Measurements from ENCODE around the gene UBXN1. TPM values are rescaled to one million over a fixed set of nuclear protein-coding genes. Genes with fewer than 3 reads are reported as not detected.

UBXN1 gene
- total RNA-seq, 1 experiment from 2014 or later, result 143 TPM

GRCh38 chr11:62649486-62649885 is 29.4 kb downstream of the UBXN1 start:
- H3K4me3 ChIP-seq (ENCODE audit: low read depth, low read length, poor library complexity, severe bottlenecking), result no peak overlapping the region
- ChIA-PET CTCF (no interaction called here), POLR2A (ENCODE audit: low non-redundant PET) (interaction anchor here (0.5 to 0.6 kb wide), 2 partner anchors 16 to 25 kb away, joined by 3 to 4 read pairs; partner anchors contain the start of genes C11orf98 and CSKMT)
- no peak for TF ChIP-seq EZH2 (IDR thresholded peaks at IDR 0.05; ENCODE audit: borderline replicate concordance, low read depth, low read length, poor library complexity, severe bottlenecking)
- TF ChIP-seq, protein P1, sequence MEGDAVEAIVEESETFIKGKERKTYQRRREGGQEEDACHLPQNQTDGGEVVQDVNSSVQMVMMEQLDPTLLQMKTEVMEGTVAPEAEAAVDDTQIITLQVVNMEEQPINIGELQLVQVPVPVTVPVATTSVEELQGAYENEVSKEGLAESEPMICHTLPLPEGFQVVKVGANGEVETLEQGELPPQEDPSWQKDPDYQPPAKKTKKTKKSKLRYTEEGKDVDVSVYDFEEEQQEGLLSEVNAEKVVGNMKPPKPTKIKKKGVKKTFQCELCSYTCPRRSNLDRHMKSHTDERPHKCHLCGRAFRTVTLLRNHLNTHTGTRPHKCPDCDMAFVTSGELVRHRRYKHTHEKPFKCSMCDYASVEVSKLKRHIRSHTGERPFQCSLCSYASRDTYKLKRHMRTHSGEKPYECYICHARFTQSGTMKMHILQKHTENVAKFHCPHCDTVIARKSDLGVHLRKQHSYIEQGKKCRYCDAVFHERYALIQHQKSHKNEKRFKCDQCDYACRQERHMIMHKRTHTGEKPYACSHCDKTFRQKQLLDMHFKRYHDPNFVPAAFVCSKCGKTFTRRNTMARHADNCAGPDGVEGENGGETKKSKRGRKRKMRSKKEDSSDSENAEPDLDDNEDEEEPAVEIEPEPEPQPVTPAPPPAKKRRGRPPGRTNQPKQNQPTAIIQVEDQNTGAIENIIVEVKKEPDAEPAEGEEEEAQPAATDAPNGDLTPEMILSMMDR (conservative IDR thresholded peaks at IDR 0.05; ENCODE audit: low read depth, low read length), result no peak
- H3K27me3 ChIP-seq (replicated peaks; ENCODE audit: insufficient read depth, low read depth, low read length, poor library complexity), result no peaks in the 10 kb centered on the region
- H3K4me1 ChIP-seq (ENCODE audit: insufficient read depth, low read length, poor library complexity, severe bottlenecking), result peaks cover 19% of the 10 kb centered on the region
- no peak overlapping the region for H3K27ac ChIP-seq (ENCODE audit: low read depth, low read length, poor library complexity, severe bottlenecking)
- peaks cover 29% of the 10 kb centered on the region for H3K36me3 ChIP-seq (ENCODE audit: insufficient read depth, low read length, poor library complexity, severe bottlenecking)
- BruUV-seq (replicated peaks), result no TSS peak
- no peaks in the 10 kb centered on the region for H3K9me3 ChIP-seq (ENCODE audit: low read depth, low read length, poor library complexity, severe bottlenecking)
- no peak for DNase-seq (ENCODE audit: low spot score)
- intact Hi-C loops (cut with micrococcal nuclease; ENCODE audit: unreplicated experiment), result no loop called here

DNA sequence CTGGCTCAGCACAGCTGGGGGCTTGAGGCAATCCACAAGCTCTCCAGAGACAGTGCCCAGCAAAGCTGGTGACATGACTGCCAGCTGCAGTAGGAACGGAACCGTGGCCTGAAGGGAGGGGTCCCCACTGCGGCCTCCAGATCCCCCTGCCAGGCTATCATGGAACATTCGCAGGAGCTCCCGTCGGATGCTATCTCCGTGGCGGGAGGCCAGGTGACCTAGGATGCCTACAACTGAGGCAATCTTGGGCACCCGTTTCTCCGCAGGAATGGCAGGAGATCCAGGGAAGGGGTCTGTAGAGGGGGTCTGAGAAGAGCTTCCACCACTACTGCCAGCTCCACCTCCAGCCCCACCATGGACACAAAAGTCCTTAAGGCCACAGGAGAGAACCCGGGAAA is 29.9 kb downstream of the UBXN1 start:
- H3K4me1 ChIP-seq (ENCODE audit: insufficient read depth, low read length, poor library complexity, severe bottlenecking), result peaks cover 19% of the 10 kb centered on the region
- CTCF ChIA-PET, result no interaction called here
- H3K27me3 ChIP-seq (replicated peaks; ENCODE audit: insufficient read depth, low read depth, low read length, poor library complexity), result no peaks in the 10 kb centered on the region
- H3K9me3 ChIP-seq (ENCODE audit: low read depth, low read length, poor library complexity, severe bottlenecking), result no peaks in the 10 kb centered on the region
- no peak for TF ChIP-seq EZH2 (IDR thresholded peaks at IDR 0.05; ENCODE audit: borderline replicate concordance, low read depth, low read length, poor library complexity, severe bottlenecking)
- TF ChIP-seq, protein P1 (conservative IDR thresholded peaks at IDR 0.05; ENCODE audit: low read depth, low read length), result no peak
- H3K27ac ChIP-seq (ENCODE audit: low read depth, low read length, poor library complexity, severe bottlenecking), result no peak overlapping the region
- intact Hi-C loops (cut with micrococcal nuclease; ENCODE audit: unreplicated experiment), result no loop called here
- peaks cover 34% of the 10 kb centered on the region for H3K36me3 ChIP-seq (ENCODE audit: insufficient read depth, low read length, poor library complexity, severe bottlenecking)
- BruUV-seq (replicated peaks), result no TSS peak
- POLR2A ChIA-PET (ENCODE audit: low non-redundant PET), result interaction anchor here (0.6 kb wide), 1 partner anchor 16 kb away, joined by 3 read pairs; the partner anchor contains the start of genes C11orf98 and CSKMT
- H3K4me3 ChIP-seq (ENCODE audit: low read depth, low read length, poor library complexity, severe bottlenecking), result no peak overlapping the region
- no peak for DNase-seq (ENCODE audit: low spot score)

- no peak for DNase-seq (ENCODE audit: low spot score)
- Histone ChIP-seq H3K4me3 (ENCODE audit: low read depth, low read length, poor library complexity, severe bottlenecking) (no peak overlapping the region), H3K4me1 (ENCODE audit: insufficient read depth, low read length, poor library complexity, severe bottlenecking) (peaks cover 19% of the 10 kb centered on the region), H3K9me3 (ENCODE audit: low read depth, low read length, poor library complexity, severe bottlenecking) (no peaks in the 10 kb centered on the region), H3K27me3 (replicated peaks; ENCODE audit: insufficient read depth, low read depth, low read length, poor library complexity) (no peaks in the 10 kb centered on the region), H3K27ac (ENCODE audit: low read depth, low read length, poor library complexity, severe bottlenecking) (no peak overlapping the region), H3K36me3 (ENCODE audit: insufficient read depth, low read length, poor library complexity, severe bottlenecking) (peaks cover 40% of the 10 kb centered on the region)
- POLR2A ChIA-PET (ENCODE audit: low non-redundant PET), result interaction anchor here (0.6 to 0.8 kb wide), 2 partner anchors 16 to 17 kb away, joined by 3 read pairs; partner anchors contain the start of genes C11orf98 and CSKMT
- no peak for TF ChIP-seq EZH2 (IDR thresholded peaks at IDR 0.05; ENCODE audit: borderline replicate concordance, low read depth, low read length, poor library complexity, severe bottlenecking)
- BruUV-seq (replicated peaks), result no TSS peak
- intact Hi-C loops (cut with micrococcal nuclease; ENCODE audit: unreplicated experiment), result no loop called here
- CTCF ChIA-PET, result no interaction called here
Observed at GRCh38 chr11:62648185-62648966, 30.5 kb downstream of the UBXN1 start.
